ENCODE measurements around the gene SLC35D3.
A peak's percentile ranks its signal among the peaks of the same experiment; 100 is the strongest.
"Not testable (repeated sequence)": the region's sequence is repeated elsewhere in the genome, so short reads cannot be mapped to it uniquely, and the experiment has no call there.

SLC35D3 gene

DNA sequence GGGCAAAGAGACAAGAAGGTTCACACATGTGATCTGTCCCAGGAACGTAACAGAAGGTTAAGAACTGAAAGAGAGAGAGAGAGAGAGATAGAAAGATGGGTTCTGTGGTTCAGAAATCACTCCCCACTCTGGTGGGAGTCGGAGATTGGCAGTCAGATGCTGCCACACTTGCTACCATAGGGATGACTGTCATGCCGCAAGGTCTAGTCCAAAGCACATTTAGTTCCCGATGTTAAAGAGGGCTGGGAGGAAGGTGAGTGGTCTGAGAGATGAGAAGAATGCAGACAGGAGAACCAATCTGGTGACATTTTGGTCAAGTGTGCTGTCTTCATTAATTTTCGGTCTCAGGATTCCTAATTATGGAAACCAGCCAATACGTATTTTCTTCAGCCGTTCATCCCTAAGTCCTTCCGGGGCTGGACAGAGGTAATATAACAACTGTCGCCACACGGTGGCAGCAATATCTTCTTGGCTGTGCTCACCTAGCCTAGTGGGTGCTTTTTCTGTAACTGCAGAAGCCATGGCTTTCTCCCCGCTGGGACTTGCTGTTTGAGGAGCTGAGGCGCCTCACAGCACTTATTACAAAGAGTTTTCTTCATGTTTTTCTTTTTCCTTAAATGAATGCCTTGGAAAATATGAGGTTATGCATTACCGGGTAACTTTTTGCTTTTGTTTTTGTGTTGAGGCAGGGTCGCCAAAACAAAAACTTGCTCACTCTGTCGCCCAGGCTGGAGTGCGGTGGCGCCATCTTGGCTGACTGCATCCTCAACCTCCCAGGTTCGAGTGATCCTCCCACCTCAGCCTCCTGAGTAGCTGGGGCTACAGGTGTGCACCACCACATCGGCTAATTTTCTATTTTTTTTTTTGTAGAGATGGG lies 46.0 kb downstream of the SLC35D3 start:
- DNase-seq = peak; percentile 71 to 73

DNA sequence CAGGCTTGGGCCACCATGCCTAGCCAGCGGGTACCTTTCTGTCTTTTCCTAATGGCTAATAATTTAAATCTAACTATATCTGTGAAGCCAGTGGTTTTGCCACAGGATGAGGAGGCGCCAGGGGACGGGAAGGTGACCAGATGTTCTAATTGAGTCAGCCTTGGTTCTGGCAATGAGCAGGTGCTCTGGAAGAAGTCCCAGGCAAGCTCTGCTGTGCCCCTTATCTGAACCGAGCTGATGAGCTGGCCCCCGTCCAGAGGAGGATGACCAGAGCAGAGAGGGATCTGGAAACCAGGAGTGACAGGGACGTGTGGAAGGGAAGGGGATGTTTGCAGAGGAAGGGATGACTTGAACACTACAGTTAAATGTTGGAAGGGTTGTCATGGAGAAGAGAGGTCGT lies 46.7 kb downstream of the SLC35D3 start:
- no peak for DNase-seq

DNA sequence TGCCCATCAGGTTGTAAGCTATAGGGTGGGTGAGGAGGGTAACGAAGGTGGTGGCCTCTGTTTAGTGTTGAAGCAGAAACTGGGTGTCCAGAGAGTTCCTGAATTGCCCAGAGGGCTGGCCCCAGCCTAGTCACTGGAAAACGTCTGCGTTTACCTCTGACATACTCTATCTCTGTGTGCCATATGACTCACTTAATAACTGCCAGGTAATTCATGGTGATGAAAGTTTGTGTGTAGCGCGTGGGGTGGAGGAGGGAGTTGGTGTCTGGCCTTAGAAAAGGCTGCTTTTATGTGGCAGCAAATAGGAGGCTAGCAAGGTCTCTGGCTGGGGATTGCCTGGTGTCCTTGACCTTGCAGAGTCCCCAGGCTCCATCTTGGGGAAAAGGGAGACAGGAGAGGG lies 47.3 kb downstream of the SLC35D3 start:
- no peak for DNase-seq

DNA sequence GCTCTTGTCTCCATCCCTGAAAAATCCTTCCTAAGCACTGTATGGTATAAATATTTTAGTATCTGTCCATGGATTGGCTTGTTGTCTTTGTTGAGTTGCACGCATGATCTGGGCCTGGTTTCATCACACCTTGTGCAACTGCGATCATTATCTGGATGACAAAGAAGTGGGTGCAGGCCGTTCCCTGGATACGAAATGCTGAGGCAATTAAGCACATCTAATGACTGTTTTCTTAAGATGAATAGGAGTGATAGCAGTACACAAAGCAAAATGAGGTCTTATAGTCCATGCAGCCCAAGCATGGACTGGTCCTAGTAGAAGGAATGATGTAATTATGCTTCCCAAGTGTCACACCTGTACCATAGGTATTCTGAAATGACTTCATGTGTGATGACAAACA lies 47.8 kb downstream of the SLC35D3 start:
- no peak for DNase-seq

DNA sequence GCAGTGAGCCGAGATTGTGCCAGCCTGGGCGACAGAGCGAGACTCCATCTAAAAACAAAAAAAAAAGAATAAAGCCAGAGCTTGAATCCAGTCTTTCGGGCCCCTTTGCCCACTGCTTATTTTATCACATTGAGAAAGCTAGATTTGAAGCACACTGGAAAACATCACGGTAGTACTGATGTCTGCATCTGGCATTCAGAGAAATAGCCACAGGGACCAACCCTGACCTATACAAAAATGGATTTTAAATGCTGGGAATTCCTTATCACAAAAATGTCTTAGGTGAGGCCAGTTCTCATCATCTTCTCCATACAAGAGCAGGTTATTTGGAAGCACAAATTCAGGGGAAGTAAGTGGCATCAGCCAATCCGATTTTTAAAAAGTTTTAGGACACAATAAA lies 49.5 kb downstream of the SLC35D3 start:
- no peak for DNase-seq

DNA sequence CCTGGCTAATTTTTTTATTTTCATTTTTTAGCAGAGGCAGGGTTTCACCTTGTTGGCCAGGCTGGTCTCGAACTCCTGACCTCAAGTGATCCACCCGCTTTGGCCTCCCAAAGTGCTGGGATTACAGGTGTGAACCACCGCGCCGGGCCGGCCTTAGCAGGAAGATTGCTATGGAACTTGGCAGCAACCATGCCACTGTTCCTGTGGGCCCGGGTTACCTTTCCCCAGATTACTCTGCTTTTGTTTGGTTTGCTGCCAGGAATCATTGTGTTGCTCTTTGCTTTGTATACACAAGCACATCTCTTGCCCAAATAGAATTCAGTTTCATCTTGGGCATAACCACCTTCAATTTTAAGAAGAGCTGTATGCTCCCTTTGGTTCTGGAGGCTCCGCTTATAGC lies 51.7 kb downstream of the SLC35D3 start:
- not testable (repeated sequence) for DNase-seq

All from AML-193 (cell line).